AG09319 (cell line): ENCODE results near the gene LIFR.

Source experiments
- DNase-seq: peaks from one replicate; pipeline ENCODE4 v3.0.0-alpha.2; 2010; ENCODE audit warnings: low read depth; ENCODE audit errors: extremely low read depth
- CTCF ChIP-seq: IDR thresholded peaks from 2 replicates; pipeline ENCODE4 v1.5.1; 2011; ENCODE audit warnings: low read depth, mild to moderate bottlenecking, inconsistent platforms, low read length, moderate library complexity

LIFR gene, protein sequence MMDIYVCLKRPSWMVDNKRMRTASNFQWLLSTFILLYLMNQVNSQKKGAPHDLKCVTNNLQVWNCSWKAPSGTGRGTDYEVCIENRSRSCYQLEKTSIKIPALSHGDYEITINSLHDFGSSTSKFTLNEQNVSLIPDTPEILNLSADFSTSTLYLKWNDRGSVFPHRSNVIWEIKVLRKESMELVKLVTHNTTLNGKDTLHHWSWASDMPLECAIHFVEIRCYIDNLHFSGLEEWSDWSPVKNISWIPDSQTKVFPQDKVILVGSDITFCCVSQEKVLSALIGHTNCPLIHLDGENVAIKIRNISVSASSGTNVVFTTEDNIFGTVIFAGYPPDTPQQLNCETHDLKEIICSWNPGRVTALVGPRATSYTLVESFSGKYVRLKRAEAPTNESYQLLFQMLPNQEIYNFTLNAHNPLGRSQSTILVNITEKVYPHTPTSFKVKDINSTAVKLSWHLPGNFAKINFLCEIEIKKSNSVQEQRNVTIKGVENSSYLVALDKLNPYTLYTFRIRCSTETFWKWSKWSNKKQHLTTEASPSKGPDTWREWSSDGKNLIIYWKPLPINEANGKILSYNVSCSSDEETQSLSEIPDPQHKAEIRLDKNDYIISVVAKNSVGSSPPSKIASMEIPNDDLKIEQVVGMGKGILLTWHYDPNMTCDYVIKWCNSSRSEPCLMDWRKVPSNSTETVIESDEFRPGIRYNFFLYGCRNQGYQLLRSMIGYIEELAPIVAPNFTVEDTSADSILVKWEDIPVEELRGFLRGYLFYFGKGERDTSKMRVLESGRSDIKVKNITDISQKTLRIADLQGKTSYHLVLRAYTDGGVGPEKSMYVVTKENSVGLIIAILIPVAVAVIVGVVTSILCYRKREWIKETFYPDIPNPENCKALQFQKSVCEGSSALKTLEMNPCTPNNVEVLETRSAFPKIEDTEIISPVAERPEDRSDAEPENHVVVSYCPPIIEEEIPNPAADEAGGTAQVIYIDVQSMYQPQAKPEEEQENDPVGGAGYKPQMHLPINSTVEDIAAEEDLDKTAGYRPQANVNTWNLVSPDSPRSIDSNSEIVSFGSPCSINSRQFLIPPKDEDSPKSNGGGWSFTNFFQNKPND

GRCh38 chr5:38556599-38557307, at the start of gene LIFR:
LIFR (minus strand) TSS chr5:38556646; CDS start chr5:38530647, 25,999 bp downstream.
- no peak for TF ChIP-seq CTCF
- peak; percentile 45 for DNase-seq

DNA sequence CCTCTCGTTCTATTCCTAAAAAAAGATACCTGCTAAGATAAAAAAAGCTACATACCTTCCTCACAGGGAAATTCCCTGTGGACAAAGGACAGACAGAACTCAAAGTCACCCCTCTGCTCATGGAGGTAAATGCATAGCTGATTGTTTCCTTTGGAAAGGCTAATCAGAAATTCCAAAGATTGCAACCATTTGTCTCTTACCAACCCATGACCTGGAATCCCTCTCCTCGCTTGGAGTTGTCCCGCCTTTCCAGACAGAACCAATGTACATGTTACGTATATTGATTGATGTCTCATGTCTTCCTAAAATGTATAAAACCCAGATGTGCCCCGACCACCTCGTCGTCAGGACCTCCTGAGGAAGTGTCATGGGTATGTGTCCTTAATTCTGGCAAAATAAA, 49.2 kb upstream of the LIFR start:
- no peak for DNase-seq
- TF ChIP-seq CTCF, result no peak

GRCh38 chr5:38603691-38604090, 47.2 kb upstream of the LIFR start:
- DNase-seq, result no peak
- no peak for TF ChIP-seq CTCF

GRCh38 chr5:38602641-38603040, 46.2 kb upstream of the LIFR start:
- DNase-seq, result no peak
- TF ChIP-seq CTCF, result no peak

GRCh38 chr5:38601863-38602298, 45.4 kb upstream of the LIFR start:
- no peak for DNase-seq
- no peak for TF ChIP-seq CTCF

DNA sequence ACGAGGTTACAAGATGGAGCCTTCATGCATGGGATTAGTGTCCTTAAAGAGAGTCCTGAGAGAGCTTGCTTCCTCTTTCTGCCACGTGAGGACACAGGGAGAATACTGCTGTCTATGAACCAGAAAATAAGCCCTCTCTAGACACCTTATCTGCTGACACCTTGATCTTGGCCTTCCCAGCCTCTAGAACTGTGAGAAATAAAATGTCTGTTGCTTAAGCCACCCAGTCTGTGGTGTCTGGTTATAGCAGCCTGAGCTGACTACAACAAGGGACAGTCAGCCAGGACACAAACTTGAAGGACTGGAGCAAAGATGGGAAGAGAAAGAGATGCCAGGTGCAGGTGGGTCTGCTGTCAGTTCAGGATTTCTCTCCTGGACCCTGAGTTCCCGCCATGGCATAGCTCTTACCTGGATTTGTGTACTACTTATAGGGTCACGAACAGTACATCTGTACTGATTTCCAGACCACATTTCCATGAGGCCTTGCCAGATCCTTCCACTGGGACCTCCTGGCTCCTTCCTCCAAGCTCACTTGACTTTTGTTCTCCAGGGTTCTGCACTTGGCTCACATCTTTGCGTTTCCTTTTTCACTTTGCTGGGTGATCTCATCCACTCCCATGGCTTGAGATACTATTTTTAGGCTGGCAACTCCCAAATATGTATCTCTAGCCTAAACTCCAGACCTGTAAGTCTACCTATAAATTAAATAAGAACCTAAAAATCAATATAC, 44.9 kb upstream of the LIFR start:
- no peak for DNase-seq
- TF ChIP-seq CTCF, result no peak
